ENCODE results near the gene SLC7A7. TPM values are rescaled to one million over a fixed set of nuclear protein-coding genes. Genes with fewer than 3 reads are reported as not detected.

The SLC7A7 gene
- total and polyA plus RNA-seq, 9 of the 15 experiments (the other 6 are each of a cell fraction or from before 2014, with no cell fraction given), result 0.07 to 0.68 (median 0.41) TPM

- TF ChIP-seq GMEB1 (CRISPR knock-in tag; IDR thresholded peaks at IDR 0.05) (no peak), MED1 (CRISPR knock-in tag; IDR thresholded peaks at IDR 0.05; ENCODE audit: borderline replicate concordance) (no peak), NR2C1 (IDR thresholded peaks at IDR 0.05) (peak; percentile 31; the same call in 1 of the 2 replicates), NR2C1 (tag; IDR thresholded peaks at IDR 0.05) (no peak), RBM15 (IDR thresholded peaks at IDR 0.05; ENCODE audit: insufficient read depth, low read length) (no peak), FOXP4 (CRISPR knock-in tag; IDR thresholded peaks at IDR 0.05; ENCODE audit: borderline replicate concordance) (no peak), ZKSCAN8 (CRISPR knock-in tag; IDR thresholded peaks at IDR 0.05) (no peak), TFE3 (CRISPR knock-in tag; IDR thresholded peaks at IDR 0.05) (no peak), ZFX (CRISPR knock-in tag; IDR thresholded peaks at IDR 0.05) (no peak), MIER1 (IDR thresholded peaks at IDR 0.05; ENCODE audit: low read depth) (no peak), HDGF (IDR thresholded peaks at IDR 0.05) (no peak)
These were observed 19.0 kb downstream of the SLC7A7 start (continued) for GRCh38 chr14:22796087-22796707.
